22Rv1 (cell line): Measurements from ENCODE around the gene OTOF.

Experiments
- H3K27ac ChIP-seq: fragments of 450-650 bp; 2 replicates; pipeline ENCODE4 v1.5.1; 2017
- ZFX ChIP-seq: fragments of 450-650 bp; IDR thresholded peaks from 2 replicates; pipeline ENCODE4 v1.6.1; 2017; ENCODE audit warnings: antibody characterized with exemption, borderline replicate concordance
- TF ChIP-seq, protein P1 (sequence below): fragments of 450-650 bp; IDR thresholded peaks from 2 replicates; pipeline ENCODE4 v1.5.1; 2017; ENCODE audit warnings: mild to moderate bottlenecking

OTOF gene

GRCh38 chr2:26455037-26455669 lies 22.8 kb downstream of the OTOF start:
- H3K27ac ChIP-seq, result no peak overlapping the region

GRCh38 chr2:26454561-26455001 lies 23.3 kb downstream of the OTOF start:
- TF ChIP-seq, protein P1, sequence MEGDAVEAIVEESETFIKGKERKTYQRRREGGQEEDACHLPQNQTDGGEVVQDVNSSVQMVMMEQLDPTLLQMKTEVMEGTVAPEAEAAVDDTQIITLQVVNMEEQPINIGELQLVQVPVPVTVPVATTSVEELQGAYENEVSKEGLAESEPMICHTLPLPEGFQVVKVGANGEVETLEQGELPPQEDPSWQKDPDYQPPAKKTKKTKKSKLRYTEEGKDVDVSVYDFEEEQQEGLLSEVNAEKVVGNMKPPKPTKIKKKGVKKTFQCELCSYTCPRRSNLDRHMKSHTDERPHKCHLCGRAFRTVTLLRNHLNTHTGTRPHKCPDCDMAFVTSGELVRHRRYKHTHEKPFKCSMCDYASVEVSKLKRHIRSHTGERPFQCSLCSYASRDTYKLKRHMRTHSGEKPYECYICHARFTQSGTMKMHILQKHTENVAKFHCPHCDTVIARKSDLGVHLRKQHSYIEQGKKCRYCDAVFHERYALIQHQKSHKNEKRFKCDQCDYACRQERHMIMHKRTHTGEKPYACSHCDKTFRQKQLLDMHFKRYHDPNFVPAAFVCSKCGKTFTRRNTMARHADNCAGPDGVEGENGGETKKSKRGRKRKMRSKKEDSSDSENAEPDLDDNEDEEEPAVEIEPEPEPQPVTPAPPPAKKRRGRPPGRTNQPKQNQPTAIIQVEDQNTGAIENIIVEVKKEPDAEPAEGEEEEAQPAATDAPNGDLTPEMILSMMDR, result no peak
- no peak for TF ChIP-seq ZFX
- H3K27ac ChIP-seq, result no peak overlapping the region

More at GRCh38 chr2:26455037-26455669, 22.8 kb downstream of the OTOF start:
- TF ChIP-seq, protein P1, result no peak
- TF ChIP-seq ZFX, result no peak

DNA sequence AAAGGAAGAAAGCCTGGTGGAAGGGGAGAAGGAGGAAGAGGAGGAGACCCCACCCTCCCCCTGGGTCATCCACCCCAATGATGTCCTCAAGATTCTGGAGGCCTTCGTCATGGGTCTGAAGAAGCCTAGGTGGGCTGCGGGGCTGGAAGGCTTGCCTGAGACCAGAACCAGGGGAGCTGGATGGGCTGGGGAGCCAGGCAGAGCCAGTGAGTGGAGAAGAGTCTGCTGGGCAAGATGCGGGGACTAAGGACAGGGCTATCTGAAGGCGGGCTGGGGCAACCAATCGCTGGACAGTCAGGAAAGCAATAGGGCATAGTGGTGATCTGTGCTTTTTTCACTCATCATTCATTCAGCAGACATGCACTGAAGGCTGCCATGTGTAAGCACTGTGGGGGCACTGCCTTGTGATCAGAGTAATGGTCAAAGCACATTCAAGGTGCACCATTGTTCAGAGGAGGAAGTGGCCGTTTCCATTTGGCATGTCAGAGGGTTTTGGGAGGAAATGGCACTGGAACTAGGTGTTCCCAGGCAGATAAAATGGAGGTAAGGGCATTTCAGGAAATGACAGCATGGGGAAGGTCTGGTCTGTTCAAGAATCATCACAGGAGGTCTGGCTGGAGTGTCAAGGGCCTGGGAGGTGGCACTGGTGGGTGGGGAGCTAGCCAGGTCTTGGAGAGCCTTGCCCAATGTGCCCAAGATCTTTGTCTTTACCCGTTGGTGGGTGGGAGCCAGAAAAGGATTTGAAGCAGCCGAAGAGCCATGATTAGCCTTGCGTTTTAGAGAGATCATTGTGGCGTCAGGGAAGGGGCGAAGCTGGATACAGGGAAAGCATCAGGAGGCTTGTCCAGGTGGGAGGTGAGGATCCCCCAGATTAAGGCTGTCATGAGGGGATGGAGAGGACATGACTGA lies 24.2 kb downstream of the OTOF start:
- no peak for TF ChIP-seq ZFX
- TF ChIP-seq, protein P1, result no peak
- H3K27ac ChIP-seq, result no peak overlapping the region

DNA sequence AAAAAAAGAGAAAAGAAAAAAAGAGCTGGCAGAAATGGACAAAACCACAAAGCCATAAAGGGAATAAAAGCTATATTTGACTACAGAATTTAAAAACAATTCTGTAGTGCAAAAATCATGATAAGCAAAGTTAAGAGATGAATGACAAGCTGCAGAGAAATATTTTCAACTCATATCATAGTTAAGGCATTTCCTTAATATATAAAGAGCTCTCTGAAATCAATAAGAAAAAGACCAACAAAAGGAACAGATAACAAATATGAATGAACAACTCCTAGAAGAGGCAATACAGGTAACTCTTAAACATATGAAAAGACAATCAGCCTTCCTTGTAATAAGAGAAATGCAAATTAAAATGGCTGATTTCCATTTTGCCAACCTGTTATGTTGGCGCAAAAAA lies 26.2 kb downstream of the OTOF start:
- no peak for TF ChIP-seq ZFX
- TF ChIP-seq, protein P1, result no peak
- no peak overlapping the region for H3K27ac ChIP-seq

DNA sequence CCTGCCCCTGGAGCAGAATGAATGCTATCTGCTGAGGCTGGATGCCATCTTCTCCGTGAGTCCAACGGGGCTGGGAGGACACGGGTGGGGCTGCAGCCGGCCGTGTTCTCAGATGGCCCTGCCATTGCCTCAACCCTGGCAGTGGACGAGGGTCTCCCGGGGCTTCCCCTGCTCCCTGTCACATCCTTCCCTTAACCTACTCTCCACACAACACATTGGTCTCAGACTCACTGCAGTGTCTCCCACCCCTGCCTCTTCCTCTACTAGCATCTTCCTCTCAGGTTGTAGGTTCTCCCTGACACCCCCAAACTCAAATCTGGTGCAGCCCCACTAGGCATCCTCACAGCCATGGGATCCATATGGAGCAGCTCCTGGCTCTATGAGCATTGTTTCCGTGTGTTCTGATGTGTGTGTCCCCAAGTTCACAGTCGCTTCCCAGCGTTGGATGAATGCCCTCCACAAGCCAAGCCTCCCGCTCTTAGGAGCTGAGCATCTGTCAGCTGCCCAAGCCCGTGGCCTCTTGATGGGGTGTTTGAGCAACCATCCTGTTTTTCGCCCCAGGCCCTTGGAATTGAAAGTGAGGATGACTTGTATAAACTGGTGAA lies 27.8 kb downstream of the OTOF start:
- TF ChIP-seq, protein P1, result no peak
- H3K27ac ChIP-seq, result no peak overlapping the region

DNA sequence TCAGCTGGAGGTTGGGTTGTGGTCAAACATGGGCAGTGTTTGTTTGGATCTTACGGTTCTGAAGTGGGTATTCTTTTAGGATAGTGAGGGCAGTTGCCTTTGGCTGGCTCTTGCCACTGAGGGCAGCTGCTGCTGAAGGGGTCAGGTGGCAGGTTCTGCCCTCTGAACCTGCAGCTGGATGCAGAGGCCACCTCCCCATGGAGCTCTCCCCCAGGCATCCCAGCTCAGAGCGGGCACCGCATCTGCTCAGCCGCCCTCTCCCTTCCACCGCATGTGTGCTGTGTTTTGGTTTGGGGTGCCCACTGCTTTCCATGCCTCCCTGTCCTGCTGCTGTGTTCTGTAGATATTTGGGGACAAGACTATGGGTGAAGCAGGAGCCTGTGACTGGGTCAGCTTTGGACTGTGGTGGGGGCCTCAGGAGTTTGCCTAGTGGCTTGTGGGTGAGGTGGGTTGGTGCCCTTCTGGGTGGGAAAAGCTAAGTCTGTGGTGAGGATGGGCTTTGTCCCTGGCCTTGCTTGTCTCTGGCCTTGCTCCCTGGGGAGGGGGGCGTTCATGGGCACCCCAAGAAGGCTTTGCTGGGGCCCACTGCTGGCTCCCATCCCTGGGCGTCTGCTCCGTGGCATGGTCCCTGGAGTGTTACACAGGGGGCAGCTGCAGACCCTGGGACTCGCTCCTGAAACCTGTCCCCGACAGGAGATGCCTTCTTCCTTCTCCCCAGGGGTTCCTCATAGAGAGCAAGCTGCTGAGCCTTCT lies 28.5 kb downstream of the OTOF start:
- no peak overlapping the region for H3K27ac ChIP-seq
- no peak for TF ChIP-seq ZFX
- TF ChIP-seq, protein P1, result no peak
